GM19238 (cell line): ENCODE measurements around the gene GALNT10.

Experiments
- DNase-seq: peaks from one replicate; pipeline ENCODE4 v3.0.0; 2011; ENCODE audit warnings: low spot score; ENCODE audit not compliant: insufficient read length

GALNT10 gene

DNA sequence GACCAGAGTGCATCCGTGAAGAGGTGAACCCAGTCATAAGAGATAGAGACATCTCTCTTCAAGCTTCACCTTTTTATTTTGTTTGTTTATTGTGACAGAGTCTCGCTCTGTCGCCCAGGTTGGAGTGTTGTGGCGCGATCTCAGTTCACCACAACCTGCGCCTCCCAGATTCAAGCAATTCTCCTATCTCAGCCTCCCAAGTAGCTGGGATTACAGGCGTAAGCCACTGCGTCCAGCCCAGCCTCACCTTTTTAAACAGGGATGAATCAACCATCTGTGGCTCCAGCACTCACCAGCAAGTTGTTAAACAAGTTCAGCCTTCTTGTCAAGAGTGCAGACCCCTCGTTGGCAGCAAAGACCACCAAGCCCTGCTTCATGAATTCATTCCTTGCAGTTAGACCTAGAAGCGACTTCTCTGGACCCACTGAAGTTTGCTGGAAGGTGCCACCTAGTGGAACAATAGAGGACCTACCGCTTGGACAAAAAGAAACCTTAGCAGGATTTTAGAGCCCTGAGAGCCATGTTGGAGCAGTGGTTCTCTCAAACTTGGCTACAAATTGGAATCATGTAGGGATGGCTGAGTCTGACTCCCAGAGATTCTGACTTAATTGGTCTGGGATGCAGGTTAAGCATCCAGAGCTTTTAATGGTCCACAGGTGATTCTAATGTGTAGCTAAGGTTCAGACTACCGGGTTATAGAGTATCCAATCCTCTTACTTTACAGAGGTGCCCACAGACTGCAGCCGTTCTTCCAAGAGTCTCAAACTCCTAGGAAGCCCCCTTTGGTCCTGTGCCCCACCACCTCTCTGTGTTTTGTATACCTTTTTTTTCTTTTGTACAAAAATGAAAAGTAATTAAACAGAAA, 10.5 kb upstream of the GALNT10 start:
- peak; percentile 30 for DNase-seq

GRCh38 chr5:154181161-154181560, 9.4 kb upstream of the GALNT10 start:
- no peak for DNase-seq

GRCh38 chr5:154189256-154189818, 1.2 kb upstream of the GALNT10 start:
- no peak for DNase-seq

DNA sequence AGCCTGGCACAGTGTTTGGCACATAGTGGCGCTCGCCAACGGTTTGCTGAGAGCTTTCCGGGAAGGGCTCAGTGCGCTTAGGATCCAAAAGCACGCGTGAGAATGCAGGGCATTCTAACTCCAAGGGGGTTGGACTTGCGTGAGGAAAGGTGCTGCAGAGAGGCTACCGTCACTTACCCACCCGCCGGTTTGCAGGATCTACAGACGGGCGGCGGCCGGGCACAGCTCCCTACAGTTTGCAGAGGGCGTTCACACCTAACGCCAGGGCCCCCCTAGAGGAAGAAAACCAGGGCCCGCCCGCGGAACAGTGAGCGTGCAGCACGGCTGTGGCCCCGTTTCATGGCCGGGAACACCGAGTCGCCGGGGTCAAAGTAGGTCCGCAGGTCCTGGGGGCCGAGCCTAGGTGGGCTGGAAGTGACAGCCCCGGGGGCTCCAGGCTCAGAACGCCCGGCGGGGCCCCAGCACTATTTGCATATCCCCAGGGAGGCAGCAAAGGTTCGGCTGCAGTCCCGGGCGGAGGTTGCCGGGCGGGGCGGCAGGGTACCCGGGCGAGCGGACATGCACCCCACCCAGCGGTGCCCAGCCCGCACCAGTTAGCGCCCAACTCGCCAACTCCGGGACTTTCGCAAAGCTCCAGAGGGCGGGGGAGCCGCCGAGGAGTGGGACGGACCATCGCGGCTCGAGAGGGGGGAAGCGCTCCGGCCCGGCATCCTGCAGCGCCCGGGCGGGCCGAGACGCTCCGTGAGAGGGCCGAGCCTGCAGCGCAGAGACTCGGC, 526 bp upstream of the GALNT10 start:
- peak; percentile 82 for DNase-seq

- no peak for DNase-seq
These were observed 1.1 kb downstream of the GALNT10 start for GRCh38 chr5:154191467-154192261.

- no peak for DNase-seq
These were observed 2.8 kb downstream of the GALNT10 start for GRCh38 chr5:154193283-154193682.

DNA sequence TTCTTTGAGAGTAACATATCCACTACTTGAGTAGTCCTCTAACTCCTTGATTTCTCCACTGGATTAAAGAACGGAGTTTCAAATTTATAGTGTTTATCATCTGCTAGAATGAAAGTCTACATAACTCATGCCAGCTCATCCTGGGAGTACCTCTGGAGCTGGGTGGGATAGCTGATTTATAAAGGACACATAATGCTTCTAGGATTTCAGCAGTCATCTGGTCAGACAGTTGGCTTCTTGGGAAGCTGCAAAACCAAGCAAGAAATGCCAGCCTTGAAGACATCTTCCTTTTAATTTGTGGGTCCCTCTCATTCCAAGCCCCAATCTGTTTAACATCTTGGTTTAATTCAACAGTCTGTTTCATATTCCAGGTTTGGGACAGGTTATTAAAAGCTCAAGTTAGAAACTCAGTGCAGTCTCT, 3.2 kb downstream of the GALNT10 start:
- no peak for DNase-seq

DNA sequence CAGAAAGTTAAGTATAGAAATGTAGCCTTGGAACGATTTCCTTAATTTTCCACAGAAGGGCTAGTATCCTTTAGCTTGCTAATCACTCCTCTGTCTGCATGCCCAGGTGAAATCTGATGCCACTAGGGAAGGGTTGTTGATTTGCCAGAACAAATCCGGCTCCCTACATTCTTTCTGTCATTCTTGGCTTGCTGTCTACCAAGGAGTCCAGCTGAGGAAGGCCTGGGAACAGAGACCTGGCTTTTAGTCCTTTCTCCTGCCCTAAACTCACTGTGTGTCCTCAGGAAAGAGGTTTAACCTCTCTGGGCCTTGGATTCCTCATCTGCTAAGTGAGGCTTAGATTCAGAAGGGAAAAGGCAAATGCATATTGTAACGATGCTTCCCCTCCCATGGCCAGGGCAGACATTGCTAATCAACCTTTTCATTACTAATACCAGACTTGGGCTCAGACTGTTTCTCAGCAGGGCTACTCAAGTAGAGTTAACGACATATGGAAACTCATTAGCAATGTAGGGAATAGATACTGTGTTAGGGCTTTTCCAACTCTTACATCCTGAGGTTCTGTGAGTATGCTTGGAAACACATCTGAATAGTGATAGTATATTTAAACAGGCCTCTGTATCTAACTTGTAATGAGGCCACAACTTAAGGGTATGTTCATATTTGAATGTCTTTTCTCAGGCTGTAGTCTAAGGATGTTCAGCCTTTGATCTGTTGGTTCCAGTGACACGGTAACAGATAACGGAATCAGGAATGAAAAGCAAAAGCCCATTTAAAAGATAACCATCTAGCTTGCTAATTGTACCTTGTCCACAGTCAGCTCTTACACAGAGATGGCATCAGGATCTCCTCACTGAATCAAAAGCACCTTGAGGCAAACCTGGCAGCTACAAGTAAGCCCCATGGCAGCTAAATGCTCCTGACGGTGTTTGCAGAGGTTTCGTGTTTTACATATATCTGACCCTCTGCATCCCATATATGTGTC, 4.1 kb downstream of the GALNT10 start:
- no peak for DNase-seq

DNA sequence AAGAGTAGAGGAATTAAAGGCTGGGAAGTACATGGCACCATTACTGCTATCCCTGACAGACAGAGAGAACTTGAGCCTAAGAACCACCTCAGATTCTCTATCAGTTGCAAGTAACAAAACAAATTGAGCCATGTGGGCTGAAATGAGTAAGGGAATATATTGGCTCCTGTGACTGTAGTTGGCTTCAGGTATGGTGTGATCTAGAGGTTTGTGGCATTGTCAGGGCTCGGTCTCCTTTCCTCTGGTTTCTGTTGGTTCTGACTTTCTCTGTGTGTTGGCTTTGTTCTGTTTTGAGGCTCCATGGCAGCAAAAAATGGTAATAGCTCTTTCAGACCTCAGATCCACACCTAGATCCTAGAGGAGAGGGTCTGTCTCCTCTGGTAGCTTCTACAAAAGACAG, 5.7 kb downstream of the GALNT10 start:
- DNase-seq = no peak

GRCh38 chr5:154196955-154197652, 6.6 kb downstream of the GALNT10 start:
- DNase-seq = no peak

DNA sequence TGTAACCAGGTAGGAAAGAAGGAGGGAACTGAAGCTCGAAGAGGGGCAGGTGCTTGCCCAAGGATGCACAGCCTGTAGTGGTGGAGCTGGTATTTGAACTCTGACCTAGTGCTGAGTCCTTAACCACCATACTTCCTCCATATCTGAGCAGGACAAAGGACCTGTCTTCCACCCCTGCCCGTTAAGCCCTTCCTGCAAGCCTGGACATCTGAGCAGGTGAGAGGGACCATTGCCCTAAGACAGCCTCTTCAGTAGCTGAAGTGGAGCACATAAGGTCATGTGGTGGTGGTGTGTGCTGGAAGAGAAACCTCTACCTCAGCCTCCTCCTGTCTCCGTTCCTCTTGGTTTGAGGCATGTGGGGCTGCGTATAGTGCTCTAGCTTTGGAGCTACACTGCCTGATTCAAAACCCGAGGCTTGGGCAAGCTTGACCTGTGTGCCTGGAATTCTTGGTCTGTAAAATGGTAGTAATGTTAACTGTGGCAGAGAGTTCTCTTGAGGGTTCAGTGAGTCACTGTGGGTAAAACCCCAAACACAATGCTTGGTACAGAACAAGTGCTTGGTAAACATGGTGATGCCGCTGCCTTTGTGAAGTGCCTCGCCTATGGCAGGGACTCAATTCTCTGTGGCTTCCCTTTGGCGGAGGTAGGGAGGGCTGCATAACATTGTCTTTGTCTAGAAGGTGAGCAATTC, 7.4 kb downstream of the GALNT10 start:
- no peak for DNase-seq

- DNase-seq = no peak
These were observed 8.2 kb downstream of the GALNT10 start for GRCh38 chr5:154198611-154199230.

GRCh38 chr5:154199263-154199662, 8.7 kb downstream of the GALNT10 start:
- DNase-seq = no peak

DNA sequence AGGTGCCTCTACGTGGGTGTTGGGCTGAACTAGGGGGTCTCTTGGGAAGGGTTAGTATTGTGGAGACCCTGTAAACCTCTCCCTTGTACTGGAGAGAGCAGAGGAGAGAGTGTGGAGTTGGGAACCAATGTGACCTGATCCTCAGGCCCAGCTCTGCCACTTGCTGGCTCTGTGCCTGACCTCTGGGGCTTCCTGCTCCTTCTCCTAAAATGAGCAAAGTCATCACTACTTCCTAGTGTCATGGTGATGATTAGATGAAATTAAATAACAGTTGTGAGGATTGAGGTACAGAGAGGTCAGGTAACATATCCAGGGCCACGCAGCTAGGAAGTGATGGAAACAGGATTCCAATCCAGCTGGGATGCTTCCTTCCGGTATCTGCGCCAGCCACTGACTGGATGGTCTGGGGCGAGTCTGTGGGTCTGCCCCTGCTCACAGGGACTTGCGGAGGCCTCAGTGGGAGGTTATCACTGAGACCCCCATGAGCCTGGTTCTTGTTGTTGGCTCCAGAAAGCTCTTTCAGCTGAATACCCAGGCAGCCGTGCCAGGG, 9.2 kb downstream of the GALNT10 start:
- no peak for DNase-seq

GRCh38 chr5:154200221-154200620, 9.7 kb downstream of the GALNT10 start:
- DNase-seq = no peak

GRCh38 chr5:154201108-154201769, 10.7 kb downstream of the GALNT10 start:
- no peak for DNase-seq

DNA sequence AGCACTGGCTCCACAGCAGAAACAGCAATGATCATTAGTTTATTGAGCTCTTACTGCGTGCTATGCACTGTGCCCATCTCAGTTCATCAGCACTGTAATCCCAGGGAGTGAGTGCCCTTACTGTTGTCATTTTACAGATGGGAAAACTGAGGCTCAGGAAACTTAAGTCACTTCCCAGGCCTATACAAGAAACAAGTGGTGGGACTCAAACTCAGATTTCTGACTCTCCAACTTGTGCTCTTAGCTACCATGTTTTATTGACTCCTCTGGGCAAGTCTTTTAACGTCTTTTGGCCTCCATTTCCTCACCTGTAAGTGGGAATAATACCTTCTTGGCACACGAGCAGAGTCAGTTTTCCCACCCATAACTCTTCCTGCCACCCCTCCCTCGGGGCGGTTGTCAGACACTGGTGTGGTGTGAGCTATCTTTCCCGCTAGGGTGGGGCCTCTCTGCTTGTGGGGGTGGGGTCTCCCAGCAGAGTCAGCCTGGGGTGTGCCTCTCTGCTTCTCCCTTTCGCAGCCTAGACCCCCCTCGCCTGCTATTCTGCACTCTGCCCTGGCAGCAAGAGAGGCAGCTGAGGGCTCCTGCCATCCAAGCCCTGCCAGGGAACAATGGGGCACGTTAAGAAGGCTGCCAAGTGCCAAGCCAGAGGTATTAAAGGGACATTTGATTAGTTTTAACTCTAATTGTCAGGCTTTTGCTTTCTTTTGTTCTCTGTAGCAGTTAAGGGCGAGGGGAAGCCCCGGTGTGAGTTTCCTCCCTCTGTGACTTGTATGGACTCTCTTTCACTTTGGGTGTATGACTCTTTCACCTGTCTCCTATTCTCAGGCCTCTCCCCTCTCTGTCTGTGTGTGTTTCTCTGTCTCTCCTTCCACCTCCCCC, 12.1 kb downstream of the GALNT10 start:
- DNase-seq = peak; percentile 64
